ENCODE results near the gene UBE2I. TPM values are rescaled to one million over a fixed set of nuclear protein-coding genes. Genes with fewer than 3 reads are reported as not detected.
"Not testable (repeated sequence)": the region's sequence is repeated elsewhere in the genome, so short reads cannot be mapped to it uniquely, and the experiment has no call there.

Gene UBE2I
- total RNA-seq, 1 donor from 2014 or later, result 50.9 TPM

- no peak for DNase-seq
These were observed 31.7 kb upstream of the UBE2I start for GRCh38 chr16:1277617-1278282.

GRCh38 chr16:1278477-1278876 is 31.0 kb upstream of the UBE2I start:
- DNase-seq, result no peak

GRCh38 chr16:1279081-1279944 is 30.1 kb upstream of the UBE2I start:
- DNase-seq, result no peak

DNA sequence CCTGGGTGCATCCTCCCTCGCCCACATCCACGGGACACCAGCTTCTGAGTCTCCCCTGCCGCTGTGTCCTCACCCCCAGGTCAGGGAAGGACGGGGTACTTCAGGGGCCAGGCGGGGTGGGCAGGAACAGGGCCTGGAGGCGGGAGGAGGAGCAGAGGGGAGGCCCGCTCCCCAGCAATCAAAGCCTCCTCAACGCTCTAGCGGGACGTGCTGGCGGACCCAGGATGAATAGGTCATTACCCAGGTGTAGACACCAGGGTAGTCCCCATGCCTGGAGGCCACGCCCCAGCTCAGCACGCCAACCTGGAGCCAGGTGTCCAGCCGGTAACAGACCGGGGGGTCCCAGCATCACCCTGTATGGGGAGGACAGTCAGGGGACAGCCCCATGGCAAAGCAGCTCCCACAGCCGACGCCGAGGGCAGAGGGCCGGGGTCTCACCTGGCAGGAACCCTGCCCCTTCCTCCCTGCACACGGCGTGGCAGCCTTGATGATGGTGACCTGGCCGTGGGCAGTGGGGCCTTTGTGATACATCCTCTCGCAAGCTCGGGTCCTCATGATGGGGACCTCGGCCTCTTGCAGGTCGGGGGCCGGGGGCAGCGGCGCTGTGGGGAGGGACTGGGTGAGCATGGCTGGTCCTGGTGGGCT is 29.4 kb upstream of the UBE2I start:
- no peak for DNase-seq

- no peak for DNase-seq
These were observed 28.7 kb upstream of the UBE2I start for GRCh38 chr16:1280783-1281182.

- DNase-seq, result no peak
These were observed 27.9 kb upstream of the UBE2I start for GRCh38 chr16:1281517-1281916.

DNA sequence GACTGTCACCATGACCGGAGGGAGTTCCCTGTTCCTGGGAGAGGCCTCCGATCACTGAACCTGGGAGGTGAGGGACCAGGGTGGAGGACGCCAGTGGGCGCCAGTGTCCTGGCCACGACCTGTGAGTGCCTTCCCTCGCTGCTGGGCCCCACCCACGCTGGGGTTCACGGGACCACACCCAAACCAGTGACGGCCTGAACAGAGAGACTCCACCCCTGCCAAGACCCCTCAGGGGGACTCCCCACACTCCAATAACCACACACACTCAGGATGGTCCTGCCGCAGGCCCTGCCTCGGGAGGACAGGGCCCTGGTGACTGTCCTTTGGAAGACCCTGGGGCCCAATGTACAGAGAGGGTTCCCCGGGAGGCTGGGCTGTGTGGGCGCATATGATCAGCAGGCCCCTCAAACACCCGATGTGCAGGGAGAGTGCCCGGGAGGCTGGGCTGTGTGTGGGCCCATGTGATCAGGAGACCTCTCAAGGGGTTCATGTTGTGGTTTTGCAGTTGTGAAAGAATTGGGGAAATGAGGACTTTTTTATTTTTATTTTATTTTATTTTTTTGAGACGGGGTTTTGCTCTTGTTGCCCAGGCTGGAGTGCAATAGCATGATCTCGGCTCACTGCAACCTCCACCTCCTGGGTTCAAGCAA is 27.0 kb upstream of the UBE2I start:
- no peak for DNase-seq

- DNase-seq, result no peak
These were observed 26.1 kb upstream of the UBE2I start for GRCh38 chr16:1283296-1283695.

DNA sequence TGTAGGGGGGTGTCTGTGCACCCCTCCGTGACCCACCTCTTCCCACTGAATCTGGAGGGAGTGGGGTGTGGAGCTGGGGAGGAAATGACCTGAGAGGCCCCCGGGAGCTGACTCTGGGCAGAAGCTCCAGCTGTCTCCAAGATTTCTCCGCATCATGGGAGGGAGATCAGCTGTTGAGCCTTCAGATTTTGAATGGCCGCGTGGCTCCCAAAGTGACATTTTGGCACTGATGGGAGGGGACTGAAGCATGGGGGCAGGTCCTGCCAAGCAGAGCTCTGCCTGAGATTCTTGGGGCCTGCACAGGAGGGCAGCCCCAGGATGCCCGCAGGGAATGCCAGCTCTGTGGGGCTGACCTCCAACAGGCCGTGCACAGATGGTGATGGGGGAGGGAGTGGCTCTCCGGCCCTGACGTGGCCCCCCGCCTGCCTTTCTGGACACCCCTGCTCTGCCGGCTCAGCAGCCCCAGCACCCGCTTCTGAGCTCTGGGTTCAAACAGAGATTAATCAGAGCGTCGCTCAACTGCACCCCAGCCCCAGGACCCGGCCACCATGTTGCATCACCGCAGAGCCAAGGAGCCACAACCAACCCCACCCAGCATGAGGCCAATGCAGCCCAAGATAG is 25.3 kb upstream of the UBE2I start:
- DNase-seq, result peak; percentile 33

DNA sequence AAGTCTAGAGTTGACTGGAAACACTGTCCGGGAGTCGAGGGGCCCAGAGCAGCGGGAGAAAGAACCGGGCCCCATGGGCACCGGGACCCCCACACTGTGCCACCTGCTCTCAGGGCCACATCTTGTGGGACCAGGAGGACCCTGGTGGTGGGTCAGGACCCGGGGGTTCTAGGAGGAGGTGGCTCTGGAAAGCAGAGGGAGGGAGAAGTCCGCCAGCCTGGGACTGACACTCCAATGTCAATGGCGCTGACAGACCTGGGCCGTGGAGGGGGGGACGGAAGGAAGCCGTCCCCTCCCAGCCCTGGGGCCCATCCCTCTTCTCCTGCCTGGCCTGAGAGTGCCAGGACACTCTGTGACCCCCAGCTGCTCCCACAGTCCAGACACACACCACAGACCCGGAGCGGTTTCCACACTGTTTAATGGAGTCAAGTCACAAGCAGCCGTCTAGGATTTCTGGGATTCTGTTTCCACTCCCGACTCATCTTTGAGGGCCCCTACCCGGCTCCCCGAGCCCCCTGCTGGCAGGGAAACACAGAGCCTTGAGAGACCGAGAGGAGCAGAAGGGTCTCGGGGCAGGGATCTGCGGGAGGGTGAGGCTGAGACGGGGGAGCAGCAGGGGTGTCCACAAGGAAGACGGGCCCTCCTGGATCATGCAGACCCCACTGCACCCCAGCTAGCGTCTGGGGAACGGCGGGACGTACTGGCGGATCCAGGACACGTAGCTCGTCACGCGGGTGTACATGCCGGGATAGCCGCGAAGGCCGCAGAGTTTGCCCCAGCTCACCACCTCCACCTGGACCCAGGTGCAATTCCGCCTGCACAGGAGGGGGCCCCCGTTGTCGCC is 23.5 kb upstream of the UBE2I start:
- DNase-seq, result no peak

DNA sequence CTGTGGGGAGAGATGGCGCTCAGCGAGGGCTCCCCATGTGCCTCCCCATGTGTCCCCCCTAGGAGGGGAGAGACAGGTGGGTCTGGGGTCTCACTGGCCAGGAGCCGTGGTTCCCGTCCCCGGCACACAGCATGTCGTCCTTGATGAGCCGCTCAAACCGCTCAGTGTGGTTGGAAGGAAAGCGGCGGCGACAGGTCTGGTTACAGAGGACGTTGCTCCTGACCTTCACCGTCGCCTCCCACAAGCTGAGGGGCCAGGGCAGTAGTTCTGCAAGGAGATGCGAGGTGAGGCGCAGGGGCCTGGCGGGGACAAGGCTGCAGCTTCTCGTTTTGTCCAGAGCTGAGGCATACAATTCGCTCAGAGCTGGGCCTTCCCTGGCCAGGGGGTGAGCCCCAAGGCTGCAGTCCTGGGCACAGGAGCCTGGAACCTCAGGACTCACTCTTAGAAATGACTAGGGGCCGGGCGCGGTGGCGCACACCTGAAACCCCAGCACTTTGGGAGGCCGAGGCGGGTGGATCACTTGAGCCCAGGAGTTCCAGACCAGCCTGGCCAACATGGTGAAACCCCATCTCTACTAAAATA is 22.8 kb upstream of the UBE2I start:
- no peak for DNase-seq

GRCh38 chr16:1287982-1288670 is 21.3 kb upstream of the UBE2I start:
- no peak for DNase-seq

GRCh38 chr16:1288813-1289476 is 20.5 kb upstream of the UBE2I start:
- no peak for DNase-seq

DNA sequence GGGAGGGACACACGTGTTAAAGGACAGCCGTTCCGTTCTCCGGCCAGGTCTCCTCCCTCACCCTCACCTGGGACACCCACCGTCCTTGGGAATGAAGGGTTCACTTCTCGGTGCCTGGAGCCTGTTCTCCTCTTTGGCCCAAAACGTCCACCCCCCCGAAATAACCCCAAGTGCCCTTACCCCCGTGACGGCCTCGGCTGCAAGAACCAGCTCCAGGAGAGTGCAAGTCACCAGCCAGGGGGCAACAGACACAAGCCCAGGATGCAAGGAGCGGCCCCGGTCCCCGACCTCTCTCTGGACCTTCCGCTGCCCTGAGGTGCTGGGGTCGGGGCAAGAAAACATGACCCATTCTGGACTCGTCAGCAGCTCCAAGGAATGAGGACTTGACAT is 20.0 kb upstream of the UBE2I start:
- DNase-seq, result no peak

DNA sequence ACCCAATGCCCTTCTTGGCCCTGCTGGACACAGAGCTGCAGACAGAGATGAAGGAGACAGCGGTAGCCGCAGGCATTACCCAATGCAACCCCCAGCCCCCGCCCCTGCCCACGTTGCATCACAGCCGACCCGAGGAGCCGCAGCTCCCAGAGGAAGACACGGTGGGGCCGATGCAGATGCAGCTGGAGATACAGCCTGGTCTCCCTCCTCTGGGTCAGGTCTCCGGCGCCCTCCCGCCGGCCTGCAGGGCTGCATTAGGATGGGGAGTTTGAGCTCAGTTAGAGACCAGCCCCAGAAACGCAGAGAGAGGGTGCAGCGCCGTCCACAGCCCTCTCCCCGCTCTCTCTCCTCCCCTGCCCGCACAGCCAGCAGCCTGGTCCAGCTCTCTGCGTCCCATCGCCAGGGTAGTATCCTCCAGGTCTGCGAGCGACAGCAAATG is 19.4 kb upstream of the UBE2I start:
- DNase-seq, result no peak

- no peak for DNase-seq
These were observed 18.4 kb upstream of the UBE2I start for GRCh38 chr16:1290860-1291575.

DNA sequence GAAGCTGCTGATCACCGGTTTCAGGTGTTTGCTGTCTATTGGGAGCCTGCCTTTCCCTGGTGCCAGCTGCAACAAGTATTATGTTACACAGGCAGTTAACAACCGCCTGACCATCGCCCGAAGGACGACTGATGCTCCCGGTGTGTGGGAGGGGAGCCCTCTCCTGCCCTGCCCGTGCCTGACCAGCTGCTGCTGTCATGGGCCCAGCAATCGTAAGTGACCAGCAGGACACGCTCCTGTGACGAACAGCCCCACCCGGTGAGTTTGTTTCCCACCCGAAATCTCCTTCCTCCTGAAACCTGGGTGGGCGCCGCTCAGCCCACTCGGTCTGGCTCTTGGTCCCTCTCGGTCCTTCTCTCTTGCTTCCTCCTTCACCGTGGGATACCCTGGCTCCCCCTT is 17.9 kb upstream of the UBE2I start:
- no peak for DNase-seq

GRCh38 chr16:1292208-1292607 is 17.2 kb upstream of the UBE2I start:
- not testable (repeated sequence) for DNase-seq

DNA sequence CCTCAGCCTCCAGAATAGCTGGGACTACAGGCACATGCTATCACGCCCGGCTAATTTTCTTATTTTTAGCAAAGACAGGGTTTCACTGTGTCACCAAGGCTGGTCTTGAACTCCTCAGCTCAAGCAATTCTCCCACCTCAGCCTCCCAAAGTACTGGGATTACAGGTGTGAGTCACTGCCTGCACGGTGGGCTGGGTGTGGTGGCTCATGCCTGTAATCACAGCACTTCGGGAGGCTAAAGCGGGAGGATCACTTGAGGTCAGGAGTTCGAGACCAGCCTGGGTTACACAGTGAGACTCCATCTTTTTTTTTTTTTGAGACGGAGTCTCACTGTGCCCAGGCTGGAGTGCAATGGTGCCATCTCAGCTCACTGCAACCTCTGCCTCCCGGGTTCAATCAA is 16.6 kb upstream of the UBE2I start:
- not testable (repeated sequence) for DNase-seq

Data from tongue (tissue), 2 donors.